EH (cell line): Measurements from ENCODE around the gene FAM83E.
A peak's percentile ranks its signal among the peaks of the same experiment; 100 is the strongest.
"Not testable (repeated sequence)": the region's sequence is repeated elsewhere in the genome, so short reads cannot be mapped to it uniquely, and the experiment has no call there.

ENCODE experiments used
- DNase-seq: peaks from one replicate; pipeline ENCODE4 v3.0.0-alpha.2; 2015; ENCODE audit warnings: low read depth

The FAM83E gene

GRCh38 chr19:48611872-48612271 lies 3.0 kb downstream of the FAM83E start:
- no peak for DNase-seq

- DNase-seq, result no peak
Measured at GRCh38 chr19:48609571-48610108, 5.2 kb downstream of the FAM83E start.

GRCh38 chr19:48608798-48609263 lies 6.0 kb downstream of the FAM83E start:
- peak; percentile 62 for DNase-seq

GRCh38 chr19:48607359-48607755 lies 7.5 kb downstream of the FAM83E start:
- DNase-seq, result no peak

GRCh38 chr19:48606463-48607358 lies 8.2 kb downstream of the FAM83E start, which contains the start of gene SPACA4:
Gene SPACA4, plus strand, starts transcription at chr19:48606742. Its CDS starts 237 bp downstream, at chr19:48606979.
- no peak for DNase-seq

- no peak for DNase-seq
Measured at GRCh38 chr19:48603850-48604249, 11.0 kb downstream of the FAM83E start.

GRCh38 chr19:48603449-48603848 lies 11.4 kb downstream of the FAM83E start:
- no peak for DNase-seq

GRCh38 chr19:48603001-48603400 lies 11.9 kb downstream of the FAM83E start:
- no peak for DNase-seq

- no peak for DNase-seq
Measured at GRCh38 chr19:48600679-48601417, 14.0 kb downstream of the FAM83E start.

GRCh38 chr19:48598996-48599700 lies 15.7 kb downstream of the FAM83E start:
- DNase-seq, result no peak

GRCh38 chr19:48596679-48597465 lies 18.0 kb downstream of the FAM83E start:
- no peak for DNase-seq

GRCh38 chr19:48596237-48596636 lies 18.6 kb downstream of the FAM83E start:
- no peak for DNase-seq

GRCh38 chr19:48595833-48596232 lies 19.0 kb downstream of the FAM83E start:
- no peak for DNase-seq

GRCh38 chr19:48595171-48595570 lies 19.7 kb downstream of the FAM83E start:
- no peak for DNase-seq

GRCh38 chr19:48591021-48591420 lies 23.9 kb downstream of the FAM83E start:
- peak; percentile 28 for DNase-seq

- DNase-seq, result peak; percentile 84
Measured at GRCh38 chr19:48588670-48589401, 26.0 kb downstream of the FAM83E start.

GRCh38 chr19:48587387-48587786 lies 27.5 kb downstream of the FAM83E start:
- DNase-seq, result no peak

GRCh38 chr19:48582168-48582567 lies 32.7 kb downstream of the FAM83E start:
- DNase-seq, result no peak

- DNase-seq, result peak; percentile 63
Measured at GRCh38 chr19:48578891-48579290, 36.0 kb downstream of the FAM83E start.

GRCh38 chr19:48577908-48578307 lies 37.0 kb downstream of the FAM83E start:
- DNase-seq, result not testable (repeated sequence)
